Measurements from ENCODE around the gene SLA2.
A peak's percentile ranks its signal among the peaks of the same experiment; 100 is the strongest.
"Not testable (repeated sequence)": the region's sequence is repeated elsewhere in the genome, so short reads cannot be mapped to it uniquely, and the experiment has no call there.

Gene SLA2

DNA sequence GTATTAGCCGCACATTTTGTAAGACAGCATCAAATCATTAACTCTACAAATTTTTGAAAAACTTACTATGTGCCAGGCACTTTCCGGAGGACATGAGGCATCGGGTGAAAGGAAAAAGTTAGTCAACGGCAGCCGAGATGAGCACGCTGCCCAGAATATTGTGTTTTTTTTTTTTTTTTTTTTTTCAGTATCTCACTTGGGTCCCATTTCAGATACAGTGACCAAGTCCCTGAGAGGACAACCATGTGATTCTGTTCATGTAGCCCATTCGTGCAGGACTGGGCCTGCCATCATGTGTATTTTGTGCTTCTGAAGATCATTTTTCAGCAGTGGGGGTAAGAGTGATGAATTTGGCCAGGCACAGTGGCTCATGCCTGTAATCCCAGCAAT, 1.3 kb downstream of the SLA2 start:
- no peak for DNase-seq

DNA sequence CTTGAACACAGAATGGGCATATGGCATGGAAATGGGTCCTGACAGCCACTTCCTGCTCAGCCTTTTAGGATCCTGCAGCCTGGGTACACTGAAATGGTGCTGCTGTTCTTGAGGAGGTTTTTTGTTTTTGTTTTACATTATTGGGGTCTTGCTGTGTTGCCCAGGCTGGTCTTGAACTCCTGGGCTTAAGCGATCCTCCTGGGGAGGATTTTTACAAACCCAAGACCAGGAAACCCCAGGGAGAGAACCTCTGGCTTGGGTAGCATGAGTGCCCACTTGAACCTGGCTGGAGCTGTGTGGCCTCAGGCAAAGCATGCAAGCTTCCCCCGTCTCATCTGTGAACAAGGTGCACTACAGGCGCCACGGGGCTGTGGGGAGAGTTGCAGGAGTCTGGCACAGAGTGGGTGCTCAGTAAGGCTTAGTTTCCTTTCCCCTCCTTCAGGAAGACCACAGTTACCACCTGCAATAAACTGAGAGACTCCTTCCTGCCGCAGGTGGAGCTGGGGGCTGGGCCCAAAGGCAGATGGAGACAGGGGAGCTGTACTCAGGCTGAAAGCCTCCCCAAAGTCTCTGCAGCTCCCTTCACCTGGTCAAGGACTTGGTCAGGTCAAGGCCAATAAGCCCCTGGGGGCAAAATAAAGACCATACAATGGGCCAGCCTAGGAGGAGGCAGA, 1.8 kb downstream of the SLA2 start:
- no peak for DNase-seq

DNA sequence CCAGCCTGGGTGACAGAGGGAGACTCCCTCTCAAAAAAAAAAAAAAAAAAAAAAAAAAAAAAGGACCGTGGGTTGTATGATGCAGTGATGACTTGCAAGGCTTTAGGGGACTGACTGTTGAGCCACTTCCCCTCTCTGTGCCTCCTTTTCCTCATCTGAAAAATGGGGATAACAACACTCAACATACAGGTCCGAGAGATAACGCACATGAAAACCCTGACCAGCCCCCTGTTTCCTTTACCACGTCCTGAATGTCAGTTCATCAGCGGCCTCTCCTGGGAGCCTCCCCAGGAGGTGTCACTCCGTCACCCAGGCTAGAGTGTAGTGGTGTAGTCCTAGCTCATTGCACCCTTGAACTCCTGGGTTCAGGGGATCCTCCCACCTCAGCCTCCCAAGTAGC, 3.9 kb downstream of the SLA2 start:
- no peak for DNase-seq

DNA sequence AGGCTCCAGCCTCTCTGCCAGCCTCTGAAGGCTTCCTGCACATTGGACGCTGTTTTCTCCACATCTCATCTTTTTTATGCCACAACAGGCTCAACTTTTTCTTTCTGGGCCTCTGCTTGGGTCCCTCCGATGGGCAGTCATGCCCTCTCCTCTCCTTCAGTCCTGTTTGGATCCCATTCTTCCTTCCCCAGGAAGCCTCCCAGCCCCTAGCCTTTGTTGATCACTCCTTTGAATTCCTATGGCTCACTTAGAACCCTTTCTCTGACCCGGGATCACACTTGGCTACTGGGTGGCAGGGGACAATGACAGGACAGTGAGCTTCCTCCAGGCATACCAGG, 4.5 kb downstream of the SLA2 start:
- DNase-seq: no peak

DNA sequence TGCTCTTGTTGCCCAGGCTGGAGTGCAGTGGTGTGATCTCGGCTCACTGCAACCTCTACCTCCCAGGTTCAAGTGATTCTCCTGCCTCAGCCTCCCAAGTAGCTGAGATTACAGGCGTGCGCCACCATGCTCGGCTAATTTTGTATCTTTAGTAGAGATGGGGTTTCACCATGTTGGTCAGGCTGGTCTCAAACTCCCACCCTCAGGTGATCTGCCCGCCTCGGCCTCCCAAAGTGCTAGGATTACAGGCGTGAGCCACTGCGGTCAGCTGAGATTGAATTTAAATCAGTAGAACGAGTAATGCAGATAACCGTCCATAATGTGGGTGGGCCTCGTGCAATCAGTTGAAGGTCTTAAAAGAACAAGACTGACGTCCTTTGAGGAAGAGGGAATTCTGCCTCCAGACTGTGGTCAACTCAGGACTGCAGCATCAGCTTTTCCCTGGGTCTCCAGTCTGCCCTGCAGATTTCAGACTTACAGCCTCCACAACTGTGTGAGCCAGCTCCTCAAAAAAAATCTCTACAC, 7.1 kb downstream of the SLA2 start:
- not testable (repeated sequence) for DNase-seq

DNA sequence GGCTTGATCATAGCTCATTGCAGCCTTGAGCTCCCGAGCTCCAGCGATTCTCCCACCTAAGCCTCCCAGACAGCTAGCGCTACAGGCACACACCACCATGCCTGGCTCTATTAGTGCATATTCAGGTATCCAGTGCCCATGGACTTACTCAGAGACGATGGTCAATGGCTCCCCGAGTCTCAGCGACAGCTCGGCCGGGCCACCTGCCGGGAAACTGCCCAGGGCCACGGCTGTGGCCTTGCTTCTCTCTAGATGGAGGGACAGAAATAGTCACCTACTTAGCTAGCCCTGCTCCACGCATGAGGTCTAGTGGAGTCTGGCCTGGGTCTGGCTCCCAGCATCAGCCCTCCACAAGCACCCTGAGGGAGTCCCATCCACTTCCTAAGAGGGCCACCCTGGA, 11.7 kb downstream of the SLA2 start:
- no peak for DNase-seq

DNA sequence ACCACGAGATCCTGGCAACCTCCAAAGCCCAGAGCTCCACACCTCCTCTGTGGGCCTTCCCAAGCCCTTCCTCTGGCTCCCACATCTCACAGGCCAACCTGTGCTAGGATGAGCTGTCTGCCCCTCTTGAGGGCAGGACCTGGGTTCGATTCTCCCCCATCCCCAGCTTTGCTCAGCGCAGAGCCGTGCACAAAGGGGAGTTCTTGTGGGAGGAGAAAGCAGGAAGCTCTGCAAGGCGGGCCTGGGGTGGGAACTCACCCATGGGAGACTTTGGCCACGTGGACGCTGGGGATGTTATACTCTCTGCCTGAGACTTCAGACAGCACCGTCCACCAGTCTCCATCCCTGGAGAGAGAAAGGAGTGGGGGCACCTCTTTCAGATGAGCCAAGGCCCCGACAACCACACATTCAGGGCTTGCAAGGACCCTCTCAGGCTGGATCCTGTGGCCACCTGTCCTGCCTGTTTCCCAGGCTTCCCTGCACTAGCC, 12.7 kb downstream of the SLA2 start:
- DNase-seq: no peak

DNA sequence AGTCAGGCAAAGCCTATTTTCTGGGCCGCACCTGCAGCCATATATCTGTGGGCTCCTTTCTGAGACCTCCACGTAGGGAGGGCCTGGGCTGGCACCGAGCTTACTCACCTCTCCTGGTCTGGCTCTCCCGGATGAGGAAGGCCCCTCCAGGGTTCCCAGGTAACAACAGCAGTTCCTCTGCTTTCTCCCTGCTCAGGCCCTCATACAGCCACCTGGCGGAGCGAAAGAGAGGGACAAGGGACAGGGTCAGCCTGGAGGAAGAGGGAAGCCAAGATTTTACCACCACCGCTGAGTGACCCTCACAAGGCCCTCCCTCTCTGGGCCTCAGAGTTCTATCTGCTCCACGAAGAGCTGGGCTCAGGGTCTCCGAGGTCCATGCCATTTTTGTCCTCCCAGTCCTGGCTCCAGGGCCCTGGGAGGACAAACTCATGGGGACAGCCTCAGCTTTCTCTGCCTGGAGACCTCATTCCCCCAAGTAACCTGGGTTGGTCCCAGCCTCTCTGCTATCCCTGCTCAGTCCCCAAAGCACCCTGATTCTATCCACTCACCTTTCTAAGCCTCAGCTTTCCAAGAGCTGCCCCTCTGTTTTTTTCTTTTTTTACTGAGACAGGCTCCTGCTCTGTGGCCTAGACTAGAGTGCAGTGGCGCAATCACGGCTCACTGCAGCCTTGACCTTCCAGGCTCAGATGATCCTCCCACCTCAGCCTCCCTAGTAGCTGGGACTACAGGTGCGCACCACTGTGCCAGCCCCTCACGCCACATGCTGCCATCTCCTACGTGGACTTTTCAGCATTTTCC, 13.3 kb downstream of the SLA2 start:
- no peak for DNase-seq

DNA sequence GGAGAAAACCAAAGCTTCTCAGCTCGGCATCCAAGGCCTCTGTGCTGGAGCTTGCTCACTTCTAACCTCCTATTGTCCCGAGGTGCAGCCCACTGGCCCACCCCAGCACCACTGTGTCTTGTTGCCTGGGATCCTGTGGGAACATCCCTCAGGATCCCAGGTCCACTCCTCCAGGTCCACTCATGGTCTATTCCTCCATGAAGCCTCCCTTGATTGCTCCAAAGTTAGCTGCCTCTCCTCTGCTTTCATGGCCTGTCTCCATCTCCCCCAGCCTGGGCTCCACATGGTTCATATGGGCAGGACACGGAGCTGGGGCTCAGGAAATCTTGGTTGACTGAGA, 13.9 kb downstream of the SLA2 start:
- no peak for DNase-seq

DNA sequence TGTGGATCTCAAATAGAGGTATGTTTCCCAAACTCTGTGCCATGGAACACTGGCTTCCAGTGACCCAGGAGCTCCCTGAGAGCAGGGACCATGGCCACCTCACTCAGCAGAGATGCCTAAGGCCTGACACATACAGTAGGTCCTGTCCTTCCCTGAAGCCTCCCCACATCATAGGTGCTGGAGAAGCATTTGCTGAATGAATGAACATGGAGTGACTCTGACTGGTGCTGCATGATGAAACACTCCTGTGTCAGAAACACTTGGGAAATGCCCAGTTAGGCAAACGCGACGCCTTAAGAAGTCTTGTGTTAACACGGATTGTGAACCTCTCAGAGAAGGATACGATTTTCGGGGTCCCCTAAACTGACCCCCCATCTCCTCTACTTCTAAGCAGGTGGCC, 14.3 kb downstream of the SLA2 start:
- DNase-seq: peak; percentile 13

DNA sequence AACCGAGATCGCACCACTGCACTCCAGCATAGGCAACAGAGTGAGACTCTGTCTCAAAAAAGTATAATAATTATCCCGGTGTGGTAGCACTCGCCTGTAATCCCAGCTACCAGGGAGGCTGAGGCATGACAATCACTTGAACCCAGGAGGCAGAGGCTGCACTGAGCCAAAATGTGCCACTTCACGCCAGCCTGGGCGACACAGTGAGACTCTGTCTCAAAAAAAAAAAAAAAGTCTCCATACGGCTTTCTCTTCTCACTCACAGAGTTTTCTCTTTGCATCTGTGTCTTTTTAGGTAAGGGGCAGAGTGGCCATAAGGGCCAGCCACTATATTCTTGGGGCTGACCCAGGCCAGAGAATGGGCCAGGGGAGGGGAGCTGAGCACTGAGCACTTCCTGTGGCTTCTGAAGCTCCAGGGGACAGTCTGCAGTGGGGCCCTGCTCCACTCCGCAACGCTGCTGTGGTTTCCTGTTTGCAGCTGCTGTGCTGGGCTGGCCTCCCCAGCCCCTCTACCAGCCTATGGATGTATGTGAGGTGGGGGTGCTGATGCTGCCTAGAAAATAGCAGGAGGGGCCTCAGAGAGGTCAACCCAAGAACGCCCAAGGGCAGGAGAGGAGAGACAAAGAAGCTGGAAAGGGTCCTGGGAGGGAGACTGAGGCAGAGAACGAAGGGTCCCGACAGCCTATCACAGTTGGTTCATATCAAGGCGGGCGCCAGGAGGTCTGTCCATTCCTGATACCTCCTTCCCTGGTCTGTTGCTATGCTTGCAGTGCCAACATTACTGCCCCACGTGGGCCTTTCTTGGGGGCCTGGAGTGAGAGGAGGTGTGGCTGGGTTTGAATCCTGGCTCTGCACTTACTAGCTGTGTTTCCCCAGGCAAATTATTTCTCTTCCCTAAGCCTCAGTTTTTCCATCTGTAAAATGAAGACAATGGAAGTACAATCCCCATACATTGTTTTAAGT, 16.0 kb downstream of the SLA2 start:
- DNase-seq: no peak

DNA sequence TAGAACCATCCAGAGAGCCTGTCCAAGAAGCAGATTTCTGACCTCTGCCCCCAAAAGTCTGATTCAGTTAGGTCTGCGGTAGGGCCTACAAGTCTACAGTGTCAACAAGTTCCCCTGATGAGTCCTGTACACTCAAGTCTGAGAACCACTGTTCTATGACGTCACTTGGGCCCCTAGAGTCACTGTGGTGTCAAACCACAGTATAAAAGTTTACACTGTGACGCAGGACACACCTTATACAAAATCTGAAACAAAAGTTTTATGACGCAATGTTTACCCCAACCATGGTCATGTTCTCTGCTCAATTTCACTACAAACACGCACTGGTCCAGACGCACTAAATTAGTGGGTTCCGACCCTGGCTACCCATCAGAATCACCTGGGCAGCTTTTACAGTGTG, 17.9 kb downstream of the SLA2 start:
- DNase-seq: no peak

DNA sequence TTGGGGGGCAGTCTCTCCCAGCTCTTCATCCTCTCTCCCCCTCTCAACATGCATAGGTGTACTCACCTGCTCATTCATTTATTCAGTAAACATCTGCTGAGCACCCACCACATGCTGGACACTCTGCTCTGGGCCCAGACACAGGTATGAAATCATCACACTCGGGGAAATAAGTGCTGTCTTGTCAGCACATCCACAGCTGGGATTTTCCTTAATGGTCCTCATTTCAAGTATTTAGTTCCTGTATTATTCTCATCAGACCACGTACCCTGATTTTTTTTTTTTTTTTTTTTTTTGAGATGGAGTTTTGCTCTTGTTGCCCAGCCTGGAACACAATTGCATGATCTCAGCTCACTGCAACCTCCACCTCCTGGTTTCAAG, 21.1 kb downstream of the SLA2 start:
- DNase-seq: no peak

DNA sequence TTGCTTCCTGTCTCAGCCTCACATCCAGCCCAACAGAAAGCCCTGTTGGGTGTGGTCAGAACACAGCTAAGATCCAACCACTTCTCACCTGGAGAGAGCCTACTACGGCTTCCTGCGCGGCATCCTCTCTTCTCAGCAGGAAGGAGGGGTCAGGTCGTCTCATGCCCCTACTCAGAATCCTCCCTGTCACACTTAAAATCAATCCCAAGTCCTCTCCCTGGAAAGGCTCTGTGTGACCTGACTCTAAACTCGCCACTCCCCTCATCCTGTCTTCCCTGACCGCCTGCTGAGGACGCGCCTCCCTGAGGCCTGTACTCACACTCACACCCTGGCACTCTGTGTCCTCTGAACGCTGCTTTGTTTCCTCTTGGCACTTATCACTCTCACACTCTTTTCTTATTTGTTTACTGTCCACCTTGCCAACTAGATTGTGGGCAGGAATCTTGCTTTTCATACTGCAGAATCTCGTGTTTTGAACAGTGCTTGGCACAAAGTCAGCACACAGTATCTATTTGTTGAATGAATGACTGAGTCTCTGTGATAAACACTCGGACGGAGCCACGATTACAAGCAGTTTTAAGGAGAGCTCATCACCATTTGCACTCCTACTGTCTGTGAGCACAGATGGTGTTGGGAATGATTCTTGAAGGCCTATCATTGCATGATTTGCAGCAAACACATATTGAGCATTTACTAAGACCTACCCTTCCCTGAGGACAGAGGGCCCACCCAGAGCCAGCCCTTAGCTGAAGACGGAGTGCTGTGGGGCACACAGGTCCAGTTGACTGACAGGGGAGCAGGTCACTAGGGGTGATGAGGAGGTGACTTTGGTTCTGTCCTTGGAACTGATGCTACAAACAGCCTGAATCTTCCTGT, 21.7 kb downstream of the SLA2 start:
- DNase-seq: no peak

DNA sequence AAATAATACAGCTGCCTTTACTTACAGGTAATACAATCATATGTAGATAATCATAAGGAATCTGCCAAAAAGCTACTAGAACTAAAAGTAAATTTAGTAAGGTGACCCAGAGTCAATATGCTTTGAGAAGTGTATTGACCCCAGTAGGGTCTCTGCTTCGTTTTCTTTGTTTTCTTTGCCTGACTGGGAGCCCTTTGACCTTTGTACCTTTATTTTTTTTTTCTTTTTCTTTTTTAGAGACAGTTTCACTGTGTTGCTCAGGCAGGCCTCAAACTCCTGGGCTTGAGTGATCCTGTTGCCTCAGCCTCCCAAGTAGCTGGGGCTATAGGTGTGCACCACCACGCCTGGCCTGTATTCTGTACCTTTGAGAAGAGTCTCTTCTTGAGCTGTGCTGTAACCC, 22.6 kb downstream of the SLA2 start:
- DNase-seq: no peak

DNA sequence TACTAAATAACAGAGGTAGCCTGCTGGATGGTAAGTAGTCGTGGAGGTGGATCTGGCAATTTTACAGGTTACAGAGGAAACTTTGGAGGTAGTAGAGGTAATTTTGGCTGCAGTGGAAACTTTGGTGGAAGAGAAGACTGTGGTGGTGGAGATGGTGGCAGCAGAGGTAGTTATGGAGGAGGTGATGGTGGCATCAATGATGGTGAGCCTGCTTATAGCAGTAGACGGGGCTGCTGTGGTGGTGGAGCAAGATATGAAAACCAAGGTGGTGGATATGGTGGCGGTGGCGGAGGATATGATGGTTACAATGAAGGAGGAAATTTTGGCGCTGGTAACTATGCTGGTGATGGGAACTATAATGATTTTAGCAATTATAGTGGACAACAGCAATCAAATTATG, 25.1 kb downstream of the SLA2 start:
- no peak for DNase-seq

DNA sequence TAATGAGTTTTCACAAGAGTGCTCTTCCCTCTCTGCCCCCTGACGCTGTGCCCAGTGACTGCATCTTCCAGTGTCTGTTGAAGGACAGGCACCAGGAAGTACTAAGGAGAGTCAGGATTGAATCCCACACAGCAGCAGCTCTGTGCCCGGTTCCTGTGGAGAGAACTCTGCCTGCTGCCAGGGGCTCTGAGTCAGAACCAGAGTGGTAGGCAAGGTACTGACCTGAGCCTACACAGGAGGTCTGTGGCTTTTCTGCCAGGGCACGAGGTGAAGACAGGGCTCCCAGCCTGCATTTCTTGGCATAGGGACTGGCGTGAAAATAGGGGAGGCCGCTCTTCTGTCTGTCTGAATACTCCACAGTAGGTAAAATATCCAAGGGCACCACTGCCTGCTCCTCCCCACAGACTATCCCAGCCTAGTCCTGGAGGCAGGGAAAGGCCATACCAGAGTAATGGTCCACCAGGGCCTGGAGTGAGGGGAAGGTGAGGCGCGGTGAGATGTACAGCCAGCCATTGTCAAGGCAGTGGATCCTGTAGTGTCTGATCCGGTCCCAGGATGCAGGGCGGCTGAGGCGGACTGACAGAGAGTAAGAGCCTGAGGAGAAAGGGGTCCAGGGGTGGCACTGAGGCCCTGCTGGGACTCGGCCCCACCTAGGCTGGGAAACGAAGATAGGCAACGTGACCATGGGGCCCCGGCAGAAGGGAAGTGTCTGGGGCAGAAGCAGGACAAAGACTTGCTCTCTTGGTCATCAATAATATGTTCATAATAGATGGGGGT, 31.0 kb downstream of the SLA2 start:
- no peak for DNase-seq

DNA sequence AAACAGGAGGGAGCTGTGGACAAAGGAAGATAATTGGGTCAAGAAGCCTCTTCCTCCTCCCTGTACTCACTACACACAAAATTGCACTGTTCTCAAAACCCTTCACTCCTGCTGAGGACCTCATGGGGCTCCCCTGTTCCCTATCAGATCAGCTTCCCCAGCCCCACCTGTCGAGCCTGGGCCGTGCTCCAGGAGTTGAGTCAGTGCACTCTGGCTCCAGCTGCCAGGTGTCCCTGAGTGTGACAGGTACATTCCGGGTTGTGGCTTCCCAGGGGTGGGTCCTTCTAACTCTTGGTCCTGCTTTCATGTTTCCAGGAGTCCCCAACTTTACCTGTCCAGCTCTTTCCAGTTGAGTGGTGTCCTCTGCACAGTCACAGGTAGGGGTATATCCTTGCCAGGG, 32.0 kb downstream of the SLA2 start:
- DNase-seq: no peak

DNA sequence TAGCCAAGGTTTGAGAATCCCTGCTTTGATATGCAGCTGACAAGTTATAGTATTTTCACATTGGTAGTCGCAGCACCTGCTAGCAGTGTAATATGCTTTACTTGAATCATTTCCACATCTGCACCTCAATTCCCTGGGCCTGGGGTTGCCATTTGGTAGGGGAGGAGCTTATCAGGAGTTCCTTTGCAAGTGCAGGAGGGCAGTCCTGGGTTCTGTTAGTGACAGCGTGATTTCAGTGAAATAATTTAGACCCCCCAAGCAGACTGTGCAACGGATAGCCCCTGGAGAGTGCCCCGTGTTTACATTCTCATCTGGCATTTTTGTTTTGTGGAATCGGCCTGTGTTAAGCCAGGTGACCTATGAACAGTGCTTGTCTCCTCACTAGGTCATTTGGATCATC, 34.4 kb downstream of the SLA2 start:
- no peak for DNase-seq

DNA sequence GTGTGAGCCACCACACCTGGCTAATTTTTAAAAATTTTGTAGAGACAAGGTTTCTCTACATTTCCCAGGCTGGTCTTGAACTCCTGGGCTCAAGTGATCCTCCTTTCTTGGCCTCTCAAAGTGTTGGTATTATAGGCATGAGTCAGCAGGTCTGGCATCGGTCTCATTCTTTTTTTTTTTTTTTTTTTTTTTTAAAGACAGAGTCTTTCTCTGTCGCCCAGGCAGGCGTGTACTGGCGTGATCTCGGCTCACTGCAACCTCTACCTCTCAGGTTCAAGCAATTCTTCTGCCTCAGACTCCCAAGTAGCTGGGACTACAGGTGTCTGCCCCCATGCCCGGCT, 37.6 kb downstream of the SLA2 start:
- DNase-seq: not testable (repeated sequence)

DNA sequence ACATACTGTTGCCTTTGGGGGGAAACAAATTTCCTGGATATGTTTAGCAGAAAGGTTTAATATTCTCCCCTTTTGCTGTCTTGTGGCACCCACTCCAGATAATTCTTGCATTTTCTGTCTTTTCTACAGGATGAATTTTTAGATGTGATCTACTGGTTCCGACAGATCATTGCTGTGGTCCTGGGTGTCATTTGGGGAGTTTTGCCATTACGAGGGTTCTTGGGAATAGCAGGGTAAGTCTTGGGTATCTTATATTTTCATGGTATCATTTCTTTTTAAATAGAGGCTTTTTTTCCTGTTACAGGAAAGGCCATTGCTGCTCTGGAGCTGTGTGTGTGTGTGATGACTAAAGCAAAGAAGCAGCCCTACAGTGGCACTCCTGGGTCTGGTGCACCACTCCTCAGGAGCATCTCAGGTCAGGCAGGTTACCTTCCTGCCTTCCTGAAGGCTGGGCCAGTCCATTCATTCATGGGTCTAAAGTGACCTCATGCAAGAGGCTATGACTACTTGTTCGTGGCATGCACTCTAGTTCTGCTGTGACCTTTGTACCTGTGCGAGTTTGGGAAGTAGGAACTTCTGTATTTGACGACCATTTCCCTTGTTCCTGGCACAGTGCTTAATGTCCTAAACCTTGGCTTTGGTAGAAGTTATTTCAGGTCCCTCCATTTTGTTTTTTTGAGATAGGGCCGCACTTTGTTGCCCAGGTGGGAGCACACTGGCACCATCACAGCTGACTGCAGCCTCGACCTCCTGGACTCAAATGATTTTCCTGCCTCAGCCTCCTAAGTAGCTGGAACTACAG, 38.2 kb downstream of the SLA2 start:
- DNase-seq: no peak
